ENCODE results near the gene SERBP1. TPM values are rescaled to one million over a fixed set of nuclear protein-coding genes. Genes with fewer than 3 reads are reported as not detected.

The SERBP1 gene
- total RNA-seq, 2 experiments from 2014 or later: 270 to 410 TPM

DNA sequence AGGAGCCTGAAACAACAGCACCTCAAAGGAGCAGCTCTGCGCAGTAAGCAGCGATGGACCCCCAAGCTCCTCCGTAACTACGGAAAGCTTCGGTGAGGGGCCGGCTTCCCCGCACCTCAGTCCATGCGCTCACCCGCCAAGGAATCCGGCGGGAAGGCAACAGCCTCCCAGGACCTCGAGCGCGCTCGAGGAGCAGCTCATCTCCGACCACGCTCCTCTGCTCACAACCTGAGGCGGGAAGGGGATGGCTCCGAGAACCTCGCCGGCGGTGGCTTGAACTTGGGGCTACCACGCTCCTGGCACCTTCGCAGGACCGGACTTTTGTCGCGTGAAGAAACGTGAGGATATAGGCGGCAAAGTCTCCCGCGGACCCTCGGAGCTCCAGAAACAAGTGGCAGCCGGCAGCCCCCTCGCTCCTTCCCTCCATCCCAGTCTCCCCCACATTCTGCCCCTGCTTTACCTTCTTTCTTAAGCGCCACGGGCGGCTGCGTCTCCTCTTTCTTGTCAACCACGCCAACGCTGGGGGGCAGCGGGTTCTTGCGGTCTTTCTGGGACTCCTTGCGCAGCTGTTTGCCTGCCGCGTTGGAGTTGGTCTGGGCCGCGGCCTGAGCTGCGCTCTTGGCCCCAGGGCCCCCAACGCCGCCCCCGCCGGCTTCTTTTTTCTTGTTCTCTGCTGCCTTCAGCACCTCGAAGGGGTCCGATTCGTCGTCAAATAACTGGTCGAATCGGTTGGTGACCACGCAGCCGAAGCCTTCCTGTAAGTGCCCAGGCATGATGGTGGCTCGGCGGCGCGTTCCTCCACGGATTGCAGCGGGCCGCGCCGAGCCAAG, 459 bp downstream of the SERBP1 start:
- ChIA-PET POLR2A (interaction anchor here (0.6 to 3.6 kb wide), 8 partner anchors 9 to 245 kb away, joined by 3 to 20 read pairs (median 4); no protein-coding TSS in a partner anchor), CTCF (ENCODE audit: unreplicated experiment) (no interaction called here)
- TF ChIP-seq, protein P1, sequence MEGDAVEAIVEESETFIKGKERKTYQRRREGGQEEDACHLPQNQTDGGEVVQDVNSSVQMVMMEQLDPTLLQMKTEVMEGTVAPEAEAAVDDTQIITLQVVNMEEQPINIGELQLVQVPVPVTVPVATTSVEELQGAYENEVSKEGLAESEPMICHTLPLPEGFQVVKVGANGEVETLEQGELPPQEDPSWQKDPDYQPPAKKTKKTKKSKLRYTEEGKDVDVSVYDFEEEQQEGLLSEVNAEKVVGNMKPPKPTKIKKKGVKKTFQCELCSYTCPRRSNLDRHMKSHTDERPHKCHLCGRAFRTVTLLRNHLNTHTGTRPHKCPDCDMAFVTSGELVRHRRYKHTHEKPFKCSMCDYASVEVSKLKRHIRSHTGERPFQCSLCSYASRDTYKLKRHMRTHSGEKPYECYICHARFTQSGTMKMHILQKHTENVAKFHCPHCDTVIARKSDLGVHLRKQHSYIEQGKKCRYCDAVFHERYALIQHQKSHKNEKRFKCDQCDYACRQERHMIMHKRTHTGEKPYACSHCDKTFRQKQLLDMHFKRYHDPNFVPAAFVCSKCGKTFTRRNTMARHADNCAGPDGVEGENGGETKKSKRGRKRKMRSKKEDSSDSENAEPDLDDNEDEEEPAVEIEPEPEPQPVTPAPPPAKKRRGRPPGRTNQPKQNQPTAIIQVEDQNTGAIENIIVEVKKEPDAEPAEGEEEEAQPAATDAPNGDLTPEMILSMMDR (conservative IDR thresholded peaks at IDR 0.05; ENCODE audit: low read length): no peak
- no peak for TF ChIP-seq EZH2phosphoT487 (IDR thresholded peaks at IDR 0.05; ENCODE audit: borderline replicate concordance, low read depth, low read length)
- no TSS peak for BruUV-seq (replicated peaks)
- intact Hi-C loops (cut with micrococcal nuclease; ENCODE audit: unreplicated experiment): loop anchor here (2.0 to 10.0 kb wide), 9 partner anchors 71 to 1155 kb away; partner anchors contain the start of genes GADD45A and SLC35D1
- H3K27ac ChIP-seq (ENCODE audit: low read depth, low read length, poor library complexity, severe bottlenecking): peak overlapping the region; percentile 96
- no peaks in the 10 kb centered on the region for H3K9me3 ChIP-seq (ENCODE audit: low read length)
- no peak overlapping the region for H2AFZ ChIP-seq (ENCODE audit: low read length)
- H3K4me2 ChIP-seq (ENCODE audit: low read length): peak overlapping the region; percentile 77
- peak; percentile 44 for DNase-seq (ENCODE audit: low spot score)
- peaks cover 42% of the 10 kb centered on the region for H4K20me1 ChIP-seq (ENCODE audit: insufficient read depth, low read length)
- H3K79me2 ChIP-seq (ENCODE audit: insufficient read depth, low read depth, low read length): peaks cover 76% of the 10 kb centered on the region
- peaks cover 41% of the 10 kb centered on the region for H3K4me1 ChIP-seq (ENCODE audit: insufficient read depth, low read length, poor library complexity, severe bottlenecking)
- peak overlapping the region; percentile 99 for H3K4me3 ChIP-seq (ENCODE audit: low read depth, low read length, poor library complexity, severe bottlenecking)
- no peaks in the 10 kb centered on the region for H3K9me2 ChIP-seq (ENCODE audit: insufficient read depth, low read length)
- peaks cover 52% of the 10 kb centered on the region for H3K36me3 ChIP-seq (ENCODE audit: insufficient read depth, low read length)

DNA sequence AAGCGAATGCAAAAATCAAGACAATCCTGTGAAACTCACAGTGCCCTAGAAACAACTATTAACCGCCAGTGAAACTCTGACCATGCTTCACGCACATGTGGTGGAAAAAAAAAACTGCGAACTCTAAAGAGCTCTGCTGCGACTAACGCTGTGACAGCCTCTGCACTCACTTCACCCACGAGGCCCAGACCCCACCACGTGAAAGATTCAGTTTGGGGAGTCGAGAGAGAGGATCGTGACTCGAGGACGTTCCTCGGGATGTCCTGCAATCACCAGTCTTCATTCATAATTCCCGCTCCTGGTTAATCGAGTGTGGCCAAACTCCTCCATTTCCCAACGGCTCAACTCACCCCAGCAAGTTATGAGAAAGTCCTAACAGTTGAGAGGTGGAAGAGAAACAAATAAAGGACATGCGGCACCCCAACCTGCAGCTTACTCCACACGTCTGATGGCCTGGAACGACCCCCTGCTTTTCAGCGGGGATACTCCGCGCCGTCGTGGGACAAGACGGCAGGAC, 1.1 kb downstream of the SERBP1 start:
- no peak for TF ChIP-seq EZH2phosphoT487 (IDR thresholded peaks at IDR 0.05; ENCODE audit: borderline replicate concordance, low read depth, low read length)
- Histone ChIP-seq H2AFZ (ENCODE audit: low read length) (no peak overlapping the region), H3K36me3 (ENCODE audit: insufficient read depth, low read length) (peaks cover 58% of the 10 kb centered on the region), H3K4me3 (ENCODE audit: low read depth, low read length, poor library complexity, severe bottlenecking) (peak overlapping the region; percentile 99), H3K9me3 (ENCODE audit: low read length) (no peaks in the 10 kb centered on the region), H3K27ac (ENCODE audit: low read depth, low read length, poor library complexity, severe bottlenecking) (peak overlapping the region; percentile 96), H3K9me2 (ENCODE audit: insufficient read depth, low read length) (no peaks in the 10 kb centered on the region), H3K79me2 (ENCODE audit: insufficient read depth, low read depth, low read length) (peaks cover 83% of the 10 kb centered on the region), H4K20me1 (ENCODE audit: insufficient read depth, low read length) (peaks cover 45% of the 10 kb centered on the region), H3K4me1 (ENCODE audit: insufficient read depth, low read length, poor library complexity, severe bottlenecking) (peaks cover 38% of the 10 kb centered on the region), H3K4me2 (ENCODE audit: low read length) (peak overlapping the region; percentile 77)
- ChIA-PET CTCF (ENCODE audit: unreplicated experiment) (no interaction called here), POLR2A (interaction anchor here (0.6 to 1.3 kb wide), 7 partner anchors 9 to 246 kb away, joined by 3 to 6 read pairs (median 4); no protein-coding TSS in a partner anchor)
- intact Hi-C loops (cut with micrococcal nuclease; ENCODE audit: unreplicated experiment): no loop called here
- no TSS peak for BruUV-seq (replicated peaks)
- peak; percentile 45 for DNase-seq (ENCODE audit: low spot score)

DNA sequence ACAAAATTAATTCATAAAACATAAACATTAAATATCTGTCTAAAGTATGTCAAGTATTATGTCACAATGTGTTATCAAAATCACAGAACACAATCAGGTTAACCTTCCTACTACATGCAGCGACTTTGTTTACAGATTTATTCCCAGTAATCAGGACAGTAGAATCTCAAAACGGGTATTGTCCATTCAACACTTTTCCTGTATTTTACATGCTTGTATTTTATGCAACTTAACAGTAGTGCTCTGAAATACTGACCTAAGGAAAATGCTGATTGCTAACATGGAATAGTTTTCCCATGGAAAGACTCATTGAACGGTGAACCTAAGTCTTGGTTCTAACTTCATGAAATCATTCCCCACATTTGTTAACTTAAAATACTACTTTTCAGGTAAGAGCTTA, 2.3 kb downstream of the SERBP1 start:
- no peak for DNase-seq (ENCODE audit: low spot score)
- intact Hi-C loops (cut with micrococcal nuclease; ENCODE audit: unreplicated experiment): no loop called here
- no peaks in the 10 kb centered on the region for H3K9me3 ChIP-seq (ENCODE audit: low read length)
- peaks cover 70% of the 10 kb centered on the region for H3K36me3 ChIP-seq (ENCODE audit: insufficient read depth, low read length)
- H3K4me1 ChIP-seq (ENCODE audit: insufficient read depth, low read length, poor library complexity, severe bottlenecking): peaks cover 27% of the 10 kb centered on the region
- peak overlapping the region; percentile 77 for H3K4me2 ChIP-seq (ENCODE audit: low read length)
- H2AFZ ChIP-seq (ENCODE audit: low read length): no peak overlapping the region
- H3K27ac ChIP-seq (ENCODE audit: low read depth, low read length, poor library complexity, severe bottlenecking): no peak overlapping the region
- H3K9me2 ChIP-seq (ENCODE audit: insufficient read depth, low read length): no peaks in the 10 kb centered on the region
- peaks cover 90% of the 10 kb centered on the region for H3K79me2 ChIP-seq (ENCODE audit: insufficient read depth, low read depth, low read length)
- POLR2A ChIA-PET: interaction anchor here (0.6 to 1.7 kb wide), 13 partner anchors 8 to 674 kb away, joined by 3 to 6 read pairs (median 3); no protein-coding TSS in a partner anchor
- no peak for TF ChIP-seq EZH2phosphoT487 (IDR thresholded peaks at IDR 0.05; ENCODE audit: borderline replicate concordance, low read depth, low read length)
- TF ChIP-seq, protein P1 (conservative IDR thresholded peaks at IDR 0.05; ENCODE audit: low read length): no peak
- CTCF ChIA-PET (ENCODE audit: unreplicated experiment): no interaction called here
- H3K4me3 ChIP-seq (ENCODE audit: low read depth, low read length, poor library complexity, severe bottlenecking): peak overlapping the region; percentile 99
- peaks cover 49% of the 10 kb centered on the region for H4K20me1 ChIP-seq (ENCODE audit: insufficient read depth, low read length)
- BruUV-seq (replicated peaks): no TSS peak
